ENCODE data around the gene PML.

- TF ChIP-seq POLR2A (IDR thresholded peaks at IDR 0.05) (no peak), CTCF (IDR thresholded peaks at IDR 0.05) (no peak), POLR2AphosphoS5 (IDR thresholded peaks at IDR 0.05) (no peak), EP300 (IDR thresholded peaks at IDR 0.05) (no peak)
Measured at GRCh38 chr15:73955861-73956742, 38.4 kb upstream of the PML start.
